Mesodermal cell (in vitro differentiated cells): ENCODE results near the gene ALDOA.

Experiments used
- H3K27ac ChIP-seq: 2 replicates; pipeline ENCODE4 v1.7.0; 2013; ENCODE audit warnings: mild to moderate bottlenecking, low read depth, low read length, moderate library complexity; ENCODE audit not compliant: severe bottlenecking
- H3K36me3 ChIP-seq: 2 replicates; pipeline ENCODE4 v1.7.1; 2013; ENCODE audit warnings: mild to moderate bottlenecking, low read length, moderate library complexity; ENCODE audit not compliant: control insufficient read depth, insufficient read depth
- H3K4me1 ChIP-seq: one replicate; pipeline ENCODE4 v1.7.1; 2013; ENCODE audit warnings: mild to moderate bottlenecking, low read length; ENCODE audit not compliant: insufficient read depth, control insufficient read depth, poor library complexity, severe bottlenecking
- H3K4me3 ChIP-seq: 2 replicates; pipeline ENCODE4 v1.7.0; 2013; ENCODE audit warnings: low read length, control low read depth, mild to moderate bottlenecking; ENCODE audit not compliant: insufficient read depth, poor library complexity, severe bottlenecking; ENCODE audit errors: extremely low read depth
- H3K9me3 ChIP-seq: 2 replicates; pipeline ENCODE4 v1.7.1; 2013; ENCODE audit warnings: mild to moderate bottlenecking, low read length, moderate library complexity; ENCODE audit not compliant: control insufficient read depth
- WGBS, 2 experiments: methylation state at CpG; one replicate each; pipeline ENCODE4 v1.1.5; 2013; ENCODE audit warnings: missing lambda C conversion rate in 2 of 2; ENCODE audit not compliant: insufficient coverage in 2 of 2; 5-methylcytosine and 5-hydroxymethylcytosine counted together

The ALDOA gene

DNA sequence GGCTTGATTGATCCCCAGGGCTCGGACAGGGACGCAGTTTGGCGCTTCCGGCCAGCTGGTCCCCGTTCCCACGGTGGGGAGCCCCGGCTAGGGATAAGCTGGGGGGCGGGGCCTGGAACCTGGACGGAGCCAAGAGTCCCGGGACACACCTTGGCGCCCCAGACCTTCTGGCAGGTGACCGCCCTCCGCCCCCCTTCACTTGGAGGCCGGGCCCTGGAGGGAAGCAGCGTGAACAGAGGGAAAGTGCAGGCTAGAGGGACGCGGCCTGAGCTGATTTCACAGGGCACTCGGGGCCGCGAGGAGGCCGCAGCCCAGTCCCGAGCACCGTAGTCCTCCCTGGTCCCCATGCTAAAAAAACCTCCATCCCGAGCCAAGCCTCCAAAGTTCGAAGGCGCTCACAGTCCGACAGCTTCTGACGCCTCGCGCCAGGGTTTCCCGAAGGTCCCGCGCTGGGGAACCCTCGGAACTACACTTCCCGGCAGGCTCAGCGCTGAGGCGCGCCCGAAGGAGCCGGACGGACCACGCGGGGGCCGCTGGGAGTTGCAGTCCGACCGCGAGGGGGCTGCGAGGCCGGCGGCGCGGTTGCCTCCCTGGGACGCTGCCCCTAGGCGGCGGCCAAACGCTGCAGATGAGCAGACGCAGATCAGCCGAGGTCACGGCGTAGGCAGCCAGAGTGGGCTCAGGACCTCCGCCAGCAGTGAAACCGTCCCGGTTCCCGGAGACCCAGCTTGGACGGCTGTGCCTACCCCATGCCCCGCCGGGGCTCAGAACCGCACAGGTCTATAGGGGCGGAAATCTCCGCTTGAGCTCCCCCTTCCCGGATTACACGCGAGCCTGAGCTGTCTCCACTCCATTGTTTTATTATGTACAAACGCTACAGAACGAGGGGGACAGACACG, 26.2 kb downstream of the ALDOA start, which contains the start of gene TBX6:
Gene TBX6 (minus strand): TSS at position 451 of the 899 bp plus-strand sequence. CDS start 731 bp downstream, outside the sequence.
- Histone ChIP-seq H3K9me3 (peaks cover 5% of the 10 kb centered on the region), H3K4me1 (peaks cover 20% of the 10 kb centered on the region), H3K27ac (peak within 1 kb of the TSS; percentile 64), H3K36me3 (peaks cover 18% of the 10 kb centered on the region), H3K4me3 (peak within 1 kb of the TSS; percentile 42)
- WGBS, 2 experiments, result 5 to 8% methylated on average over 69 of the region's 76 CpGs

GRCh38 chr16:30092373-30093010, 26.9 kb downstream of the ALDOA start:
- Histone ChIP-seq H3K4me1 (peaks cover 20% of the 10 kb centered on the region), H3K36me3 (peaks cover 10% of the 10 kb centered on the region), H3K27ac (peak overlapping the region; percentile 64), H3K4me3 (peak overlapping the region; percentile 42), H3K9me3 (peaks cover 13% of the 10 kb centered on the region)
- 8 to 12% methylated on average over 9 to 18 of the region's 22 CpGs for WGBS, 2 experiments

- Histone ChIP-seq H3K36me3 (peaks cover 7% of the 10 kb centered on the region), H3K9me3 (peaks cover 27% of the 10 kb centered on the region), H3K4me1 (peaks cover 20% of the 10 kb centered on the region), H3K27ac (no peak overlapping the region), H3K4me3 (no peak overlapping the region)
- WGBS, 2 experiments, result 95 to 97% methylated on average over 10 to 11 of the region's 11 CpGs
These were observed 29.1 kb downstream of the ALDOA start for GRCh38 chr16:30094541-30095165.

- Histone ChIP-seq H3K36me3 (peaks cover 7% of the 10 kb centered on the region), H3K9me3 (peaks cover 27% of the 10 kb centered on the region), H3K27ac (peak overlapping the region; percentile 23), H3K4me3 (peak overlapping the region; percentile 37), H3K4me1 (peaks cover 15% of the 10 kb centered on the region)
- 79% methylated on average over 18 to 21 of the region's 47 CpGs for WGBS, 2 experiments
These were observed 29.9 kb downstream of the ALDOA start for GRCh38 chr16:30095166-30096078.

DNA sequence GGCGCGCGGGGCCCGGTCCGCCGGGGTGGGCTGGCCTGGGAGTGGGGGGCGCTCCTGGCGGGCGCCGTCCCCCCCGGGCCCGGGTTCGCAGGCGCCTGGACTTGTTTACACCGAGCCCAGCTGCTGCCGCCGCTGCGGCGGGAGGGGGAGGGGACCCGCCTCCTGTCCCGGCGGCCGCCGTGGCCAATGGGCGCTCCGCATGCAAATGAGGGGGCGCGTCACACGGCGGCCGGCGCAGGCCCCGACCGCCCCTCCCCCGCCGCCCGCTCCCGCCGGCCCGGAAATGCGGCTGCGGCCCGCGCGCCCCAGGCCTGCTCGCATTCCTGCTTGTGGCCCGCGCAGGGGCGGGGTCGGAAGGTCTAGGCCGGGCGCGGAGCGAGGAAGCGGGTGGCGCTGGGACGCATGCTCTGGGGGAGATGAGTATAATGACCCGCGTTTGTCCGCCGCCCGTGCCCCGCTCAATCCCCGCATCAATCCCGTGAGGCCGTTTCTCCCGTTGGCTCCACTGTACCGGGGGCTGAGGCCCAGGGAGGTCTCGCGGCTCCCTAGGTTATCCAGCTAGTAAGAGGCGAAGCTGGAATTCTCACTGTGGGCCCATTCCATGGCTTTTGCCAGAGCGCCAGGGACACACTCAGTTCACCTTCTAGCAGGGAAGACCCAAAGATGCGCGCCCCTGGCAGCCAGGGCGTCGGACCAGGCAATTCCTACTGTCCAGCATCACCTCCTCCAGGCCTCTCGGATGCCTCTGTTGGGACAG, 30.7 kb downstream of the ALDOA start, which contains the start of gene YPEL3:
Gene YPEL3 (minus strand): TSS at position 109 of the 757 bp plus-strand sequence. CDS start 731 bp downstream, outside the sequence.
- Histone ChIP-seq H3K4me3 (peak within 1 kb of the TSS; percentile 37), H3K36me3 (peaks cover 7% of the 10 kb centered on the region), H3K27ac (peak within 1 kb of the TSS; percentile 79), H3K9me3 (peaks cover 27% of the 10 kb centered on the region), H3K4me1 (peaks cover 10% of the 10 kb centered on the region)
- 18 to 36% methylated on average over 33 to 58 of the region's 77 CpGs for WGBS, 2 experiments

DNA sequence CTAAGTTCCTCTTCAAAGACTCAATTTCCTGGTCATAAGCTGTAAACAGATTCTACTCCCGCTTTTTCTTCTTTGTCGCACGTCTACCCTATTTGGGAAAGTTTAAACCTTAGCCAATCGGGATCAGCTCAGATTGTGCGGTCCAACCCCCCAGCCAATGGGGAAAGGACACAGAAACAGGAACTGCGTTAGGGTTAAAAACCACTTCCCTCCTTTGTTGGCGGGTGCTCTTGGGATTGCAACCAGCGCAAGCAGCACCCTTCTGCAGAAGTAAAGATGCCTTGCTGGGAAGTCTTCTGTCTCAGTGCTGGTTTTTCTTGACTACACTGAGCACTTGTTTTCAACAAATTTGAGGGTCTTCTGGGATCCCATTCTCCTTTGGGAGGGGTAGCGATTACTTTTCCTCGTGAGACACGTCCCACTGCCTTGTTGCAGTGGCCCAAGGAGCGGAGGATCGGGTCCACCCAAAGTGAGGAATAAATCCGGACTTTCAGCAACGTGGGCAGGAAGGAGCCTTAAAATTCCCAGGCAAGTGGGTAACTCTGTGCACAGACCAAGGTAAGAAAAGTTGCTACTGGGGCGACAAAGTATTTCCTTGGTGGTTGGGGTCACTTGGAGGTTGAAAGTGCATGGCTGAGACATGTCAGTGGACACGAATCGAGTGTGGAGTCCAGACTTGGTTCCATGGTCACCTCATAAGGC, 31.5 kb downstream of the ALDOA start:
- H3K9me3 ChIP-seq, result peaks cover 27% of the 10 kb centered on the region
- H3K4me1 ChIP-seq, result peaks cover 10% of the 10 kb centered on the region
- WGBS, 2 experiments, result 96 to 97% methylated on average over 17 to 18 of the region's 18 CpGs
- H3K27ac ChIP-seq, result peak overlapping the region; percentile 79
- H3K4me3 ChIP-seq, result no peak overlapping the region
- H3K36me3 ChIP-seq, result peaks cover 7% of the 10 kb centered on the region

DNA sequence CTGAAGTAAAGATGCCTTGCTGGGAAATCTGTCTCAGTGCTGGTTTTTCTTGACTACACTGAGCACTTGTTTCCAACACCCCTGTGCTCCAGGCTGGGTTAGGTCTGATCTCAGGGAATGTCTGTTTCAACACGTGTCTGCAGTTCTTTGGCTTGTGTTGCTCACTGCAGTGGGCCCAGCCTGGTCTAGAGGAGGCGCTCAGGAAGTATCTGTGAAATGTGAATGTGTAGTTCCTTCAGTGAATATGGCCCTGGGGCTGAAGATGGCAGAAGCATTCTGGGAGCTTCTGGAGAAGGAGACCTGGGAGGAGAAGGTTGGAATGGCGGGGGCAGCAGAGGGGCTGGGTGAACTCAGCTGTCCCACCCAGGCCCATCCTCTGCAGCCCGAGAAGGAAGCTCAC, 38.5 kb downstream of the ALDOA start:
- H3K4me3 ChIP-seq, result no peak overlapping the region
- peaks cover 6% of the 10 kb centered on the region for H3K4me1 ChIP-seq
- no peaks in the 10 kb centered on the region for H3K9me3 ChIP-seq
- 87 to 100% methylated on average over 3 to 4 of the region's 4 CpGs for WGBS, 2 experiments
- peaks cover 38% of the 10 kb centered on the region for H3K36me3 ChIP-seq
- H3K27ac ChIP-seq, result no peak overlapping the region

GRCh38 chr16:30104492-30104891, 38.9 kb downstream of the ALDOA start:
- no peak overlapping the region for H3K27ac ChIP-seq
- WGBS, 2 experiments, result 85 to 93% methylated on average over 5 of the region's 6 CpGs

More at GRCh38 chr16:30104492-30104891, 38.9 kb downstream of the ALDOA start:
- H3K4me1 ChIP-seq, result peaks cover 6% of the 10 kb centered on the region
- H3K4me3 ChIP-seq, result no peak overlapping the region
- H3K9me3 ChIP-seq, result no peaks in the 10 kb centered on the region
- H3K36me3 ChIP-seq, result peaks cover 38% of the 10 kb centered on the region
